Small intestine (tissue), 16 donors: ENCODE data around the gene DIMT1. TPM values are rescaled to one million over a fixed set of nuclear protein-coding genes. Genes with fewer than 3 reads are reported as not detected.

Experiments used
- DNase-seq, 2 donors: peaks; one replicate each; pipeline versions ENCODE4 v3.0.0 to v3.0.0-alpha.2; 2013
- FAIRE-seq: peaks from 2 replicates; lab custom pipeline; 2012; peaks lifted over from hg19 to GRCh38; lab: Jason Lieb, UNC
- H3K27ac ChIP-seq, 3 donors: one replicate each; pipeline ENCODE4 v1.5.1; 2013; ENCODE audit warnings: low read length in 2 of 3, mild to moderate bottlenecking in 2 of 3, control low read depth in 1 of 3, inconsistent platforms in 1 of 3, low read depth in 1 of 3, moderate library complexity in 1 of 3
- H3K27me3 ChIP-seq, 3 donors: one replicate each; pipeline ENCODE4 v1.6.1; 2013; ENCODE audit warnings: low read length in 3 of 3, inconsistent platforms in 1 of 3; ENCODE audit not compliant: control insufficient read depth in 3 of 3, insufficient read depth in 3 of 3
- H3K36me3 ChIP-seq, 3 donors: one replicate each; pipeline ENCODE4 v1.6.1; 2013; ENCODE audit warnings: low read length in 3 of 3, inconsistent platforms in 1 of 3, low read depth in 1 of 3, mild to moderate bottlenecking in 1 of 3, moderate library complexity in 1 of 3; ENCODE audit not compliant: control insufficient read depth in 3 of 3, insufficient read depth in 2 of 3
- H3K4me1 ChIP-seq, 3 donors: one replicate each; pipeline ENCODE4 v1.6.1; 2013; ENCODE audit warnings: low read length in 2 of 3, inconsistent platforms in 1 of 3, low read depth in 1 of 3, mild to moderate bottlenecking in 1 of 3, moderate library complexity in 1 of 3; ENCODE audit not compliant: control insufficient read depth in 3 of 3, insufficient read depth in 2 of 3
- H3K4me3 ChIP-seq, 3 donors: one replicate each; pipeline ENCODE4 v1.5.1; 2013; ENCODE audit warnings: low read length in 3 of 3, control low read depth in 1 of 3, inconsistent platforms in 1 of 3, low read depth in 1 of 3, mild to moderate bottlenecking in 1 of 3, moderate library complexity in 1 of 3
- H3K9me3 ChIP-seq, 2 donors: one replicate each; pipeline ENCODE4 v1.6.1; 2013; ENCODE audit warnings: low read depth in 1 of 2, low read length in 1 of 2; ENCODE audit not compliant: control insufficient read depth in 2 of 2, insufficient read depth in 1 of 2
- WGBS, 3 donors: extraction: QIAGEN DNeasy Blood & Tissue Kit; methylation state at CpG; one replicate each; pipeline ENCODE4 v1.1.7; 2013; 5-methylcytosine and 5-hydroxymethylcytosine counted together
- long read RNA-seq, 10 donors: transcript quantifications; one replicate each; lab custom pipeline, GENCODE V29; 2026
- polyA plus RNA-seq, 4 donors: library from polyadenylated mRNA; stranded (reverse) in 3 of 4; unstranded in 1 of 4; fragments of 200-250 nt in 3 of 4; fragments of 120-200 nt in 1 of 4; gene quantifications; one replicate each; pipeline versions ENCODE4 v1.2.1 to v1.2.3, GENCODE V29; 2013
- donor health status: healthy with polysubstance abuse.
- donor health status: control.
- donor health status: control.
- donor health status: Bipolar disorder and iron deficiency.
- donor health status: healthy.

The DIMT1 gene
- polyA plus RNA-seq: 10 to 100 TPM in 2 of 4 donors, 1 to 10 TPM in 2; 4.9 to 23.7 (median 12.3) TPM
- long read RNA-seq, donor 1, transcript DIMT1-201 (12 exons, 2,859 nt): major isoform, 21 of 32 reads
- long read RNA-seq, donor 1, partial matches to known transcripts: 11 of 32 reads
- long read RNA-seq, donor 1, other reads (novel, unspliced or antisense): 0 of 32 reads
- long read RNA-seq, donor 2, partial matches to known transcripts: 0 of 1 reads
- long read RNA-seq, donor 2, other reads (novel, unspliced or antisense): 0 of 1 reads
- long read RNA-seq, donor 3, partial matches to known transcripts: 0 of 4 reads
- long read RNA-seq, donor 3, other reads (novel, unspliced or antisense): 0 of 4 reads
- long read RNA-seq, donor 4: 0 reads
- long read RNA-seq, donor 5, partial matches to known transcripts: 0 of 2 reads
- long read RNA-seq, donor 5, other reads (novel, unspliced or antisense): 0 of 2 reads
- long read RNA-seq, donor 6, transcript DIMT1-201 (12 exons, 2,859 nt): major isoform, 6 of 6 reads
- long read RNA-seq, donor 6, partial matches to known transcripts: 0 of 6 reads
- long read RNA-seq, donor 6, other reads (novel, unspliced or antisense): 0 of 6 reads
- long read RNA-seq, donor 7, transcript DIMT1-201 (12 exons, 2,859 nt): major isoform, 11 of 12 reads
- long read RNA-seq, donor 7, partial matches to known transcripts: 0 of 12 reads
- long read RNA-seq, donor 7, other reads (novel, unspliced or antisense): 0 of 12 reads
- long read RNA-seq, donor 8: 0 reads
- long read RNA-seq, donor 9, partial matches to known transcripts: 0 of 2 reads
- long read RNA-seq, donor 9, other reads (novel, unspliced or antisense): 0 of 2 reads
- long read RNA-seq, donor 10, transcript DIMT1-201 (12 exons, 2,859 nt): major isoform, 9 of 12 reads
- long read RNA-seq, donor 10, partial matches to known transcripts: 0 of 12 reads
- long read RNA-seq, donor 10, other reads (novel, unspliced or antisense): 0 of 12 reads

DNA sequence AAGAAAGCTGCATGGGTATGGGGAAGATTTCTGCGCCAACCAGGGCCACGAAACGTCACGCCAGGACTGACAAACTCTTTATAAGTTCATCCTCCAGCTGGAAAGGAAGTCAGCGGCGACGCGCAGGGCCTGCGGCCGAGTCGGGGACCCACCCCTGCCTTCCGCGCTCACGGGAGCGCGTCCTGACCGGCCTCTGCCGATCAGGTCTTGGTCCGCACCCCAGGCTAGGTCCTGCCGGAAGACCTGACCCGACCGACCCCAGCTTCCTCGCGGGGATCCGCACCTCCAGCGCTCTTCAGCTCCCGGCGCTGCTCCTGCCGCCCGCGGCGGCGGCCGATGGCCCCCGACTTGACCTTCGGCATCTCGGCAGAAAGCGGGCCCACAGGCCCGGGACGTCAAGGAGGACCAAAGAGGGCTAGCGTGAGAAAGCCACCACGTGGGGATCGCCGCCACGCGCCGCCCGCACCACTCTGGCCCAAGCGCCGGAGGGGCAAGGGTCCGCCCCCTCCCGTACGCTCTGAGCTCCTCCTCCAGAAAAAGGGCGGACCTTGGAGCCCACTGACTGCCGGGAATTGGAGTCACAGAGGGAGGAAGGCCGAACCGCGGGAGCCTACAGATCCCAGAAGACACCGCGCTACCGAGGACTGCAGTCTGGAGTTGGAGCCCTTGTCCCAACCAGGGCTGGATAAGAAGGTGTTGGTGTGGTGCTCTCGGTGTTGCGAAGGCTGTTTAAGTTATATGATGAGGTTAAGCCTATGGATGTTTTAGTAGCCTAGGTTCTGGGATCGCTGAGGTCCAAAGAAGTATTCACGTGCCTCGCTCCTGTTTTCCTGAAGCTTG, at the start of gene DIMT1:
Gene DIMT1 (minus strand): TSS at position 495 of the 840 bp plus-strand sequence. CDS start 133 bp downstream, at position 362.
- H3K9me3 ChIP-seq: peaks cover 0 to 5% of the 10 kb centered on the region in 2 donors
- H3K36me3 ChIP-seq: peaks cover 0 to 22% (median under 1%) of the 10 kb centered on the region in 3 donors
- FAIRE-seq (no peak), DNase-seq (peak; percentile 98 to 99)
- H3K27ac ChIP-seq: peak within 1 kb of the TSS; percentile 88 to 96 (median 93)
- H3K27me3 ChIP-seq: no peaks in the 10 kb centered on the region
- H3K4me3 ChIP-seq: peak within 1 kb of the TSS; percentile 71 to 92 (median 78)
- 0% methylated on average over 58 to 66 of the region's 66 CpGs for WGBS, 3 donors
- H3K4me1 ChIP-seq: peaks cover 0 to 7% (median 5%) of the 10 kb centered on the region in 3 donors

DNA sequence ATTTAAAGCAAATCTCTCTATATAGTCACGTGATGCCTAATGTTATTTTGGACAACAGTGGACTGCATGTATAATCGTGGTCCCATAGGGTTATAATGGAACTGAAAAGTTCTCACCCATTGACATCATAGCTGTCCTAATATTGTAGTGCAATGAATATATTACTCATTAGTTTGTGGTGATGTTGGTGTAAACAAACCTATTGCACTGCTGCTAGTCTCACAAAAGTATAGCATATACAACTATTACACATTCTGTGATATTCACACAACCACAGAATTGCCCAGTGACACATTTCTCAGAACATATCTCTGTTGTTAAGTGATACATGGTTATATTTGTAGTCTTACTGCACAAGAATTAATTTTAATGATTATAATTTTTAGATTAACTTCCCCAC, 46.6 kb upstream of the DIMT1 start:
- WGBS, 3 donors: 83 to 88% (median 83%) methylated on average over 2 of the region's 2 CpGs
- Histone ChIP-seq H3K27me3 (no peaks in the 10 kb centered on the region), H3K4me1 (no peaks in the 10 kb centered on the region), H3K4me3 (no peak overlapping the region), H3K36me3 (peaks cover 0 to 13% (median under 1%) of the 10 kb centered on the region in 3 donors), H3K27ac (no peak overlapping the region), H3K9me3 (no peaks in the 10 kb centered on the region)
- DNase-seq (no peak), FAIRE-seq (no peak)

DNA sequence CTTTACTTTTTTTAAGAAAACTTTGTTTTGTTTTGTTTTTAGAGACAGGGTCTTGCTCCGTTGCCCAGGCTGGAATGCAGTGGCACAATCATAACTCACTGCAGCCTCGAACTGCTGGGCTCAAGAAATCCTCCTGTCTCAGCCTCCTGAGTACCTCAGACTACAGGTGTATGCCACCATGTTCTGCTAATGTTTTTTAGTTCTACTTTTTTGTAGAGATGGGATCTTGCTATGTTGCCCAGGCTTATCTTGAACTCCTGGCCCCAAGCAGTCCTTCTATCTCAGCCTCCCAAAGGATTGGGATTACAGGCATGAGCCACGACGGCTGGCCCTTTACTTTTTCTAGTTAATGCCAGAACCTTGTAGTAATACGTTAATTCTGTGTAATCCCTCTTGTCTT, 44.8 kb upstream of the DIMT1 start:
- no peaks in the 10 kb centered on the region for H3K27me3 ChIP-seq
- H3K9me3 ChIP-seq: no peaks in the 10 kb centered on the region
- no peaks in the 10 kb centered on the region for H3K4me1 ChIP-seq
- no peak overlapping the region for H3K4me3 ChIP-seq
- 87 to 98% (median 96%) methylated on average over 5 of the region's 5 CpGs for WGBS, 3 donors
- no peak overlapping the region for H3K27ac ChIP-seq
- DNase-seq (no peak), FAIRE-seq (no peak)
- peaks cover 0 to 13% (median 0%) of the 10 kb centered on the region in 3 donors for H3K36me3 ChIP-seq

DNA sequence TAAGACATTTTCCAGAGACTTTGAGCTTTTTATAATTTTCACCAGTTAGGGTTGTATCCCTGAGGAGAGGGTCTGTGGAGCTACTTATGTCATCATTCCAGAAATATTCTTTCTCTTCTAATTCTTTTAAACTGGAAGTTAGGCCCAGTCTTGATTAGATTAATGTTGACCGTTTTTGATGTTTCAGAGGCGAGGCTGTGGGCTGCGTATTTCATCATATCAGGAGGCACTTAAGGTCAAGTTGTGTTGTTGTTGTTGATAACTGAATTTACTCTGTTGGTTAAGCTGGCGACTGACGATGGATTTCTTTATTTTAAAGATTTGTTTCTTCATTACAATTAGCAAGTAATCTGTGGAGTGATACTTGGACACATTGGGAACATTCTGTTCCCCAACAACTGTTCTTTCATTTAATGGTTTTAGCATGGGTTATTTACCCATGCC, 28.9 kb upstream of the DIMT1 start:
- H3K9me3 ChIP-seq: no peaks in the 10 kb centered on the region
- H3K36me3 ChIP-seq: peaks cover 0 to 15% (median 0%) of the 10 kb centered on the region in 3 donors
- peaks cover 0 to 5% (median 0%) of the 10 kb centered on the region in 3 donors for H3K4me1 ChIP-seq
- 77 to 85% (median 84%) methylated on average over 5 of the region's 5 CpGs for WGBS, 3 donors
- no peak for FAIRE-seq
- H3K27ac ChIP-seq: no peak overlapping the region
- no peak overlapping the region for H3K4me3 ChIP-seq
- no peak for DNase-seq
- no peaks in the 10 kb centered on the region for H3K27me3 ChIP-seq

DNA sequence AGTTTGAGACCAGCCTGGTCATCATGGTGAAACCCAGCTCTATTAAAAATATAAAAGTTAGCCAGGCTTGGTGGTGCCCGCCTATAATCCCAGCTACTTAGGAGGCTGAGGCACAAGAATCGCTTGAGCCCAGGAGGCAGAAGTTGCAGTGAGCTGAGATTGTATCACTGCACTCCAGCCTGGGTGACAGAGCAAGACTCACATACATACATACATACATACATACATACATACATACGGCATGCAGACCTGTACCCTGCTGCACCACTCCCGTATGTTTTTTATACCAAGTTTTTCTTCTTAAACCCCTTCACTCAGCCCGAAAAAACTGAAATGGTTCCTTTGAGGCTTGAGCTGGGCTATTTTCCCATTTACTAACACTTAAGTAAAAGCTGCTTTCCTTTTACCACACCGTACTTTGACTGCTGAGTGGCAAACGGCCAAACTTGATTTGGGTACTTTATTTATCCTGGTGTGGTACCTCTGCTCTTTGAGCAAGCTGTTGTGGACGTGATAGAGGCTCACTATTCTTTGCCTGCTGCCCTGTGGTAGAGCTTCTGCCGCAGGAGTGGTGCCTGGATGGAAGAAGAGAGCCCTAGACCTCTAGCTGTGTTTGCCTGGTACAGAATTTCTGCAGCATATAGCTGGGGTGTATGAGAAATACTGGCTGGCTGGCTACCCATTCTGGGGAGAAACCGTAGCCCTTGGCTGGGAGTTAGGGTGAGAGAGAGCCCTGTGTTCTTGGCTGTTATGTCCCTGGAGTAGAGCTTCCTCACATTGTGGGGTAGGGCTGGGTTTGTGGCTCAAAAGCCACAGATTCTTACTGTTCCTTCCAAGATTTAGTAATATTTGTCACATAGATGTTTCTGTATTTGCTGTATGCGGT, 28.3 kb upstream of the DIMT1 start:
- Histone ChIP-seq H3K27ac (no peak overlapping the region), H3K9me3 (no peaks in the 10 kb centered on the region), H3K4me1 (peaks cover 0 to 5% (median 0%) of the 10 kb centered on the region in 3 donors), H3K36me3 (peaks cover 0 to 15% (median 0%) of the 10 kb centered on the region in 3 donors), H3K27me3 (no peaks in the 10 kb centered on the region), H3K4me3 (no peak overlapping the region)
- peak in 1 of 2 donors; percentile 45 for DNase-seq
- WGBS, 3 donors: 38 to 71% (median 39%) methylated on average over 11 of the region's 11 CpGs
- no peak for FAIRE-seq

DNA sequence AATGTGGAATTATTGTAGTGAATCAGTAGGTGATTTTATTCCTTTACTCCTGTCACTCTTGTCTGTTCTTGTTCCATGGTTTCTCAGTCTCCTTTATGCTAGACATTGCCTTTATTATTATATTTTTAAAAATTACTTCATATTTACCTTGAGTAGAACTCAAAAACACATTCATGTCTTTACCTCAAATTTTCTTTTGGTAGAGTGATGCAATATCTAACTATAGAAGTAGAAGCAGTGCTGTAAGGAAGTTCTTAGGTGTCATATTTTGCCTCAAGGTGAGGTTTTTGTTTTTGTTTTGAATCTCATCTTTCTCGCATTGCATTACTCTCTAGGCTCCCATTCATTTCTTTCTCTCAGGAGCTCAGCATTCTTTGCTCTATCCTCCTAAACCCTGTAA, 21.1 kb upstream of the DIMT1 start:
- Histone ChIP-seq H3K4me1 (no peaks in the 10 kb centered on the region), H3K9me3 (no peaks in the 10 kb centered on the region), H3K27ac (no peak overlapping the region), H3K4me3 (no peak overlapping the region), H3K36me3 (peaks cover 0 to 3% (median 0%) of the 10 kb centered on the region in 3 donors), H3K27me3 (no peaks in the 10 kb centered on the region)
- 96 to 100% (median 98%) methylated on average over 1 of the region's 1 CpG for WGBS, 3 donors
- no peak for FAIRE-seq
- DNase-seq: no peak

DNA sequence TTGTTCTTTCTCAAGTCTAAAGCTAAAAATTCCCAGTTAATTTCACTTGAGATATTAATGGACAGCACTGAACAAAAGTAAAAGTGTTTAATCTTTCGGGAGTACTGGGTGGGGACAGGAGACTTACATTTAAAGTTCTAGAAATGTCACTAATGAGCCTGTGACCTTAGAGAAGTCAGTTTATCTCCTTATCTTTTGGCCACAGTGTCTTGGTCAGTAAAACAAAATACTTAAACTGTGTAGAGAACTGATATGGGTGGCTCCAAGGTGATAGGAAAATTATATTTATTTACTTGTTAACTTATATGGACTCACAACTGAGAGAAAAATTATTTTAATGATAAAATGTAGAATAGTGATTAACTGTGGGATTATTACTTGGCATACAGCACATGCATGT, 17.7 kb upstream of the DIMT1 start:
- H3K27me3 ChIP-seq: no peaks in the 10 kb centered on the region
- H3K27ac ChIP-seq: no peak overlapping the region
- H3K4me3 ChIP-seq: no peak overlapping the region
- H3K9me3 ChIP-seq: no peaks in the 10 kb centered on the region
- no peaks in the 10 kb centered on the region for H3K4me1 ChIP-seq
- no peak for DNase-seq
- no peak for FAIRE-seq
- WGBS, 3 donors: 69 to 85% (median 78%) methylated on average over 1 of the region's 1 CpG
- H3K36me3 ChIP-seq: peaks cover 0 to 2% (median 0%) of the 10 kb centered on the region in 3 donors
